Nephron progenitor cell (in vitro differentiated cells): ENCODE results near the gene SLC6A12.

Experiments
- DNase-seq: peaks from one replicate; pipeline ENCODE4 v3.0.0; 2021
- H3K27ac Mint-ChIP-seq: 2 replicates; pipeline ENCODE4 v1.8.0; 2021; ENCODE audit warnings: mild to moderate bottlenecking, moderate library complexity, mixed read lengths
- H3K27me3 Mint-ChIP-seq: 2 replicates; pipeline ENCODE4 v1.8.0; 2021; ENCODE audit warnings: mild to moderate bottlenecking, low read depth, mixed read lengths; ENCODE audit not compliant: poor library complexity
- H3K36me3 Mint-ChIP-seq: 2 replicates; pipeline ENCODE4 v1.8.0; 2021; ENCODE audit warnings: low read depth, mixed read lengths
- H3K4me1 Mint-ChIP-seq: 2 replicates; pipeline ENCODE4 v1.8.0; 2021; ENCODE audit warnings: mixed read lengths
- H3K4me3 Mint-ChIP-seq: 2 replicates; pipeline ENCODE4 v1.8.0; 2021; ENCODE audit warnings: mild to moderate bottlenecking, moderate library complexity, mixed read lengths
- H3K9me3 Mint-ChIP-seq: 2 replicates; pipeline ENCODE4 v1.8.0; 2021; ENCODE audit warnings: mild to moderate bottlenecking, moderate library complexity, mixed read lengths
- CTCF ChIP-seq: fragments of 200-600 bp; sonication (generic); IDR thresholded peaks from 2 replicates; pipeline ENCODE4 v1.5.0; 2021; ENCODE audit warnings: antibody characterized with exemption

The SLC6A12 gene

GRCh38 chr12:145369-145960 lies 68.5 kb downstream of the SLC6A12 start:
- no peak for TF ChIP-seq CTCF
- DNase-seq: peak; percentile 25
- peak overlapping the region; percentile 40 for H3K27ac Mint-ChIP-seq
- H3K27me3 Mint-ChIP-seq: peaks cover 40% of the 10 kb centered on the region
- peaks cover 93% of the 10 kb centered on the region for H3K4me1 Mint-ChIP-seq
- no peaks in the 10 kb centered on the region for H3K36me3 Mint-ChIP-seq
- H3K4me3 Mint-ChIP-seq: peak overlapping the region; percentile 19
- no peaks in the 10 kb centered on the region for H3K9me3 Mint-ChIP-seq

- Mint-ChIP-seq H3K9me3 (no peaks in the 10 kb centered on the region), H3K36me3 (no peaks in the 10 kb centered on the region), H3K27me3 (peaks cover 46% of the 10 kb centered on the region), H3K4me1 (peaks cover 93% of the 10 kb centered on the region), H3K27ac (peak overlapping the region; percentile 53), H3K4me3 (peak overlapping the region; percentile 20)
- TF ChIP-seq CTCF: no peak
- no peak for DNase-seq
These were observed 69.2 kb downstream of the SLC6A12 start for GRCh38 chr12:144650-145284.

GRCh38 chr12:143964-144649 lies 69.8 kb downstream of the SLC6A12 start:
- DNase-seq: peak; percentile 27
- Mint-ChIP-seq H3K27me3 (peaks cover 48% of the 10 kb centered on the region), H3K4me3 (peak overlapping the region; percentile 20), H3K27ac (peak overlapping the region; percentile 83), H3K36me3 (no peaks in the 10 kb centered on the region), H3K4me1 (peaks cover 94% of the 10 kb centered on the region), H3K9me3 (no peaks in the 10 kb centered on the region)
- no peak for TF ChIP-seq CTCF

- TF ChIP-seq CTCF: no peak
- Mint-ChIP-seq H3K4me1 (peaks cover 62% of the 10 kb centered on the region), H3K36me3 (no peaks in the 10 kb centered on the region), H3K4me3 (peak overlapping the region; percentile 73), H3K27ac (no peak overlapping the region), H3K27me3 (peaks cover 70% of the 10 kb centered on the region), H3K9me3 (no peaks in the 10 kb centered on the region)
- DNase-seq: no peak
These were observed 73.8 kb downstream of the SLC6A12 start for GRCh38 chr12:140162-140561.
